Mesenchymal stem cell (in vitro differentiated cells and primary cell): ENCODE results near the gene LANCL1.

Experiments
- DNase-seq: peaks from one replicate; pipeline ENCODE4 v3.0.0-alpha.2; 2013
- H2AFZ ChIP-seq: one replicate; pipeline ENCODE4 v1.6.1; 2013; ENCODE audit warnings: low read depth, mild to moderate bottlenecking, control low read depth, inconsistent platforms, low read length, moderate library complexity
- H2AK5ac ChIP-seq: 2 replicates; pipeline ENCODE4 v1.6.1; 2013; ENCODE audit warnings: low read length, moderate library complexity, mild to moderate bottlenecking, inconsistent platforms; ENCODE audit not compliant: severe bottlenecking
- H2BK120ac ChIP-seq: one replicate; pipeline ENCODE4 v1.6.1; 2013; ENCODE audit warnings: low read depth, mild to moderate bottlenecking, inconsistent platforms, low read length, moderate library complexity
- H2BK12ac ChIP-seq, 2 experiments: one replicate each; pipeline ENCODE4 v1.6.1; 2013; ENCODE audit warnings: inconsistent platforms in 2 of 2, low read length in 2 of 2, mild to moderate bottlenecking in 2 of 2, moderate library complexity in 2 of 2, control low read depth in 1 of 2
- H2BK15ac ChIP-seq: one replicate; pipeline ENCODE4 v1.6.1; 2013; ENCODE audit warnings: mild to moderate bottlenecking, low read depth, inconsistent platforms; ENCODE audit not compliant: poor library complexity, severe bottlenecking
- H2BK5ac ChIP-seq: 2 replicates; pipeline ENCODE4 v1.6.1; 2013; ENCODE audit warnings: low read depth, mild to moderate bottlenecking, low read length, control low read depth, inconsistent platforms; ENCODE audit not compliant: poor library complexity, severe bottlenecking
- H3K14ac ChIP-seq, 2 experiments: one replicate each; pipeline ENCODE4 v1.6.1; 2013; ENCODE audit warnings: inconsistent platforms in 2 of 2, low read length in 2 of 2, control low read depth in 1 of 2, mild to moderate bottlenecking in 1 of 2, moderate library complexity in 1 of 2
- H3K18ac ChIP-seq, 2 experiments: one replicate each; pipeline ENCODE4 v1.6.1; 2013; ENCODE audit warnings: inconsistent platforms in 2 of 2, low read length in 2 of 2, control low read depth in 1 of 2, low read depth in 1 of 2, mild to moderate bottlenecking in 1 of 2
- H3K23ac ChIP-seq, 2 experiments: one replicate each; pipeline ENCODE4 v1.6.1; 2013; ENCODE audit warnings: inconsistent platforms in 2 of 2, low read length in 2 of 2, mild to moderate bottlenecking in 2 of 2, moderate library complexity in 2 of 2, control low read depth in 1 of 2
- H3K27ac ChIP-seq: 2 replicates; pipeline ENCODE4 v1.5.1; 2013; ENCODE audit warnings: mild to moderate bottlenecking, moderate library complexity, low read length, control low read depth, inconsistent platforms; ENCODE audit not compliant: poor library complexity, severe bottlenecking
- H3K27me3 ChIP-seq, 2 experiments: 2 replicates each; pipeline versions ENCODE4 v1.6.1 to v1.7.0; 2013; ENCODE audit warnings: low read length in 2 of 2, mild to moderate bottlenecking in 2 of 2, moderate library complexity in 2 of 2, control low read depth in 1 of 2, inconsistent platforms in 1 of 2; ENCODE audit not compliant: control insufficient read depth in 1 of 2, insufficient read depth in 1 of 2
- H3K36me3 ChIP-seq, 2 experiments: 2 replicates each; pipeline versions ENCODE4 v1.6.1 to v1.7.0; 2013; ENCODE audit warnings: low read length in 2 of 2, control low read depth in 1 of 2, inconsistent platforms in 1 of 2, low read depth in 1 of 2, mild to moderate bottlenecking in 1 of 2; ENCODE audit not compliant: insufficient read depth in 2 of 2, control insufficient read depth in 1 of 2
- H3K4ac ChIP-seq, 2 experiments: one replicate each; pipeline ENCODE4 v1.6.1; 2013; ENCODE audit warnings: inconsistent platforms in 2 of 2, low read length in 2 of 2, mild to moderate bottlenecking in 2 of 2, moderate library complexity in 2 of 2, control low read depth in 1 of 2, low read depth in 1 of 2
- H3K4me1 ChIP-seq: 2 replicates; pipeline ENCODE4 v1.6.1; 2013; ENCODE audit warnings: low read depth, low read length, control low read depth; ENCODE audit not compliant: control insufficient read depth, insufficient read depth
- H3K4me2 ChIP-seq: 2 replicates; pipeline ENCODE4 v1.6.1; 2013; ENCODE audit warnings: low read length, mild to moderate bottlenecking, inconsistent platforms; ENCODE audit not compliant: poor library complexity, severe bottlenecking
- H3K4me3 ChIP-seq, 2 experiments: 2 replicates each; pipeline versions ENCODE4 v1.5.1 to v1.7.0; 2013; ENCODE audit warnings: low read length in 2 of 2, mild to moderate bottlenecking in 2 of 2, control low read depth in 1 of 2, low read depth in 1 of 2; ENCODE audit not compliant: insufficient read depth in 1 of 2
- H3K79me1 ChIP-seq: replicated peaks from 2 replicates; pipeline ENCODE4 v1.6.1; 2013; ENCODE audit warnings: mild to moderate bottlenecking, control low read depth, low read length, inconsistent platforms; ENCODE audit not compliant: poor library complexity, severe bottlenecking
- H3K9ac ChIP-seq: 2 replicates; pipeline ENCODE4 v1.7.0; 2013; ENCODE audit warnings: mild to moderate bottlenecking, low read length, moderate library complexity
- H3K9me3 ChIP-seq: 2 replicates; pipeline ENCODE4 v1.7.0; 2013; ENCODE audit warnings: mild to moderate bottlenecking, low read length; ENCODE audit not compliant: control insufficient read depth
- H4K8ac ChIP-seq: one replicate; pipeline ENCODE4 v1.6.1; 2013; ENCODE audit warnings: inconsistent platforms, mild to moderate bottlenecking, low read length, moderate library complexity
- H4K91ac ChIP-seq: one replicate; pipeline ENCODE4 v1.6.1; 2013; ENCODE audit warnings: mild to moderate bottlenecking, low read length, inconsistent platforms
- WGBS: methylation state at CpG from one replicate; pipeline ENCODE4 v1.1.7; 2013; ENCODE audit warnings: mixed read lengths; 5-methylcytosine and 5-hydroxymethylcytosine counted together

The LANCL1 gene

GRCh38 chr2:210389856-210390255 lies 86.7 kb downstream of the LANCL1 start:
- Histone ChIP-seq H3K4ac (no peak overlapping the region), H3K4me1 (no peaks in the 10 kb centered on the region), H3K18ac (no peak overlapping the region), H3K36me3 (no peaks in the 10 kb centered on the region), H4K8ac (no peak overlapping the region), H2AFZ (no peak overlapping the region), H2AK5ac (no peak overlapping the region), H3K23ac (no peak overlapping the region), H4K91ac (no peak overlapping the region), H2BK5ac (no peak overlapping the region), H3K4me3 (no peak overlapping the region), H3K79me1 (no peaks in the 10 kb centered on the region), H2BK12ac (no peak overlapping the region), H3K27ac (no peak overlapping the region), H2BK120ac (no peak overlapping the region), H3K14ac (no peak overlapping the region), H3K9ac (no peak overlapping the region), H3K27me3 (no peaks in the 10 kb centered on the region), H2BK15ac (no peak overlapping the region), H3K9me3 (no peaks in the 10 kb centered on the region), H3K4me2 (no peak overlapping the region)
- WGBS = 70% methylated on average over 3 of the region's 3 CpGs
- no peak for DNase-seq

- no peak for DNase-seq
- no peak overlapping the region for H3K23ac ChIP-seq
- no peak overlapping the region for H3K14ac ChIP-seq
Observed at GRCh38 chr2:210388148-210388547, 88.4 kb downstream of the LANCL1 start.

GRCh38 chr2:210387074-210387473 lies 89.5 kb downstream of the LANCL1 start:
- Histone ChIP-seq H3K27me3 (no peaks in the 10 kb centered on the region), H3K79me1 (no peaks in the 10 kb centered on the region), H2BK12ac (no peak overlapping the region), H2BK120ac (no peak overlapping the region), H3K4ac (no peak overlapping the region), H3K36me3 (no peaks in the 10 kb centered on the region), H3K23ac (no peak overlapping the region), H2BK15ac (no peak overlapping the region), H3K18ac (no peak overlapping the region), H3K4me3 (no peak overlapping the region), H3K4me1 (no peaks in the 10 kb centered on the region), H2AFZ (no peak overlapping the region), H3K9me3 (no peaks in the 10 kb centered on the region), H2AK5ac (no peak overlapping the region), H2BK5ac (no peak overlapping the region), H3K4me2 (no peak overlapping the region), H4K91ac (no peak overlapping the region), H4K8ac (no peak overlapping the region), H3K14ac (no peak overlapping the region), H3K27ac (no peak overlapping the region), H3K9ac (no peak overlapping the region)
- no CpG with 5 or more reads among the region's 1 CpG for WGBS
- no peak for DNase-seq

More at GRCh38 chr2:210388148-210388547, 88.4 kb downstream of the LANCL1 start:
- Histone ChIP-seq H2BK5ac (no peak overlapping the region), H4K91ac (no peak overlapping the region), H4K8ac (no peak overlapping the region), H3K4me1 (no peaks in the 10 kb centered on the region), H3K9me3 (no peaks in the 10 kb centered on the region), H2BK15ac (no peak overlapping the region), H2BK120ac (no peak overlapping the region), H3K4ac (no peak overlapping the region), H2BK12ac (no peak overlapping the region), H3K4me2 (no peak overlapping the region), H2AFZ (no peak overlapping the region), H3K4me3 (no peak overlapping the region), H3K9ac (no peak overlapping the region), H3K27me3 (no peaks in the 10 kb centered on the region), H2AK5ac (no peak overlapping the region), H3K18ac (no peak overlapping the region), H3K79me1 (no peaks in the 10 kb centered on the region), H3K27ac (no peak overlapping the region), H3K36me3 (no peaks in the 10 kb centered on the region)
